AML-193 (cell line): ENCODE measurements around the gene PPP1R9B.

Experiments
- DNase-seq, 2 experiments: peaks; one replicate each; lab custom pipeline; 2025; lab: John Stamatoyannopoulos, UW

PPP1R9B gene

GRCh38 chr17:50139950-50140885, 10.3 kb downstream of the PPP1R9B start:
- peak; percentile 67 to 75 for DNase-seq

GRCh38 chr17:50139185-50139783, 11.2 kb downstream of the PPP1R9B start:
- DNase-seq: no peak

GRCh38 chr17:50137042-50137441, 13.4 kb downstream of the PPP1R9B start:
- no peak for DNase-seq

- DNase-seq: no peak
Measured at GRCh38 chr17:50136096-50136687, 14.3 kb downstream of the PPP1R9B start.

- no peak for DNase-seq
Measured at GRCh38 chr17:50135316-50136095, 15.0 kb downstream of the PPP1R9B start.

- DNase-seq: no peak
Measured at GRCh38 chr17:50134206-50135110, 16.0 kb downstream of the PPP1R9B start.

GRCh38 chr17:50133769-50134099, 16.7 kb downstream of the PPP1R9B start:
- no peak for DNase-seq

GRCh38 chr17:50133028-50133768, 17.3 kb downstream of the PPP1R9B start:
- no peak for DNase-seq

- no peak for DNase-seq
Measured at GRCh38 chr17:50132104-50132794, 18.2 kb downstream of the PPP1R9B start.

- no peak for DNase-seq
Measured at GRCh38 chr17:50130559-50131305, 19.7 kb downstream of the PPP1R9B start.

- DNase-seq: no peak
Measured at GRCh38 chr17:50129728-50130558, 20.5 kb downstream of the PPP1R9B start, which contains the start of gene SAMD14. TSS of gene SAMD14 (minus strand) at chr17:50130160. CDS start at chr17:50124959, 5,201 bp downstream.

- no peak for DNase-seq
Measured at GRCh38 chr17:50129353-50129727, 21.1 kb downstream of the PPP1R9B start.

GRCh38 chr17:50128441-50129352, 21.8 kb downstream of the PPP1R9B start:
- no peak for DNase-seq

GRCh38 chr17:50127697-50128361, 22.6 kb downstream of the PPP1R9B start:
- DNase-seq: peak; percentile 88 to 89

- DNase-seq: no peak
Measured at GRCh38 chr17:50125420-50125997, 25.0 kb downstream of the PPP1R9B start.
